PC-3 (cell line): ENCODE measurements around the gene RAB14.

Source experiments
- EZH2phosphoT487 ChIP-seq: fragments of 300-600 bp; sonication (generic); IDR thresholded peaks from 2 replicates; pipeline ENCODE4 v1.6.1; 2018; ENCODE audit warnings: mild to moderate bottlenecking, antibody characterized with exemption, low read length, borderline replicate concordance
- TF ChIP-seq, protein P1 (sequence below): fragments of 300-600 bp; sonication (generic); conservative IDR thresholded peaks from 2 replicates; pipeline ENCODE4 v1.5.1; 2017; ENCODE audit warnings: antibody characterized with exemption, low read depth, mild to moderate bottlenecking, low read length

DNA sequence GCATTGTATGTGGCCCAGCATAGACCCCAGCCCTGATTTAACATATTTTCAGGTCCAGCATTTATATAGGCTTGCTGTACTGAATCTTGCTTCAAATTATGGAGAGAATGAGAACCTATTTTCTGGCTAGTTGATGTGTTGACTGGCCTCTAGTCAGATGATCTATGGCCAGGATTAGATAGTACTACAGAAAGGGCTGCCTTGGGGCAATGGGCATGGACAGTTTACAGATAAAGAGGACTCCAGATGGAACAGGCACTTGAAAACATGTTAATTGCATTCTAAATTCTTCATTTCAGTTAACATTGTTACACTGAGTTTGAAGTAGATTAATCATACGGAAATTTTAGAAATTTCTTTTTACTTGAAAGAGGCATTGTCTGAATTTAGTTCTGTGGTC, 61.5 kb downstream of the RAB14 start:
- TF ChIP-seq, protein P1, sequence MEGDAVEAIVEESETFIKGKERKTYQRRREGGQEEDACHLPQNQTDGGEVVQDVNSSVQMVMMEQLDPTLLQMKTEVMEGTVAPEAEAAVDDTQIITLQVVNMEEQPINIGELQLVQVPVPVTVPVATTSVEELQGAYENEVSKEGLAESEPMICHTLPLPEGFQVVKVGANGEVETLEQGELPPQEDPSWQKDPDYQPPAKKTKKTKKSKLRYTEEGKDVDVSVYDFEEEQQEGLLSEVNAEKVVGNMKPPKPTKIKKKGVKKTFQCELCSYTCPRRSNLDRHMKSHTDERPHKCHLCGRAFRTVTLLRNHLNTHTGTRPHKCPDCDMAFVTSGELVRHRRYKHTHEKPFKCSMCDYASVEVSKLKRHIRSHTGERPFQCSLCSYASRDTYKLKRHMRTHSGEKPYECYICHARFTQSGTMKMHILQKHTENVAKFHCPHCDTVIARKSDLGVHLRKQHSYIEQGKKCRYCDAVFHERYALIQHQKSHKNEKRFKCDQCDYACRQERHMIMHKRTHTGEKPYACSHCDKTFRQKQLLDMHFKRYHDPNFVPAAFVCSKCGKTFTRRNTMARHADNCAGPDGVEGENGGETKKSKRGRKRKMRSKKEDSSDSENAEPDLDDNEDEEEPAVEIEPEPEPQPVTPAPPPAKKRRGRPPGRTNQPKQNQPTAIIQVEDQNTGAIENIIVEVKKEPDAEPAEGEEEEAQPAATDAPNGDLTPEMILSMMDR, result no peak
- no peak for TF ChIP-seq EZH2phosphoT487
